Lung (tissue), 12 donors: ENCODE measurements around the gene GPR34. TPM values are rescaled to one million over a fixed set of nuclear protein-coding genes. Genes with fewer than 3 reads are reported as not detected.

Source experiments
- ATAC-seq: fragments of 200-7000 bp; cut with Tn5 transposase; one replicate; pipeline ENCODE4 v1.9.1; 2020; ENCODE audit warnings: moderate number of reproducible peaks; ENCODE audit not compliant: insufficient read depth, low FRiP score
- DNase-seq, 3 donors: peaks; one replicate each; pipeline ENCODE4 v3.0.0-alpha.2; 2013 to 2017
- H3K27ac ChIP-seq, 2 donors: one replicate each; pipeline ENCODE4 v1.5.1; 2013; ENCODE audit warnings: mild to moderate bottlenecking in 2 of 2, moderate library complexity in 2 of 2, control low read depth in 1 of 2, inconsistent platforms in 1 of 2, low read depth in 1 of 2, low read length in 1 of 2
- H3K27me3 ChIP-seq, 3 donors: one replicate each; pipeline ENCODE4 v1.5.1; 2013; ENCODE audit warnings: low read length in 2 of 3; ENCODE audit not compliant: control insufficient read depth in 3 of 3, insufficient read depth in 3 of 3
- H3K36me3 ChIP-seq, 4 donors: one replicate each; pipeline ENCODE4 v1.5.1; 2013; ENCODE audit warnings: low read length in 4 of 4, mild to moderate bottlenecking in 1 of 4, moderate library complexity in 1 of 4; ENCODE audit not compliant: control insufficient read depth in 4 of 4, insufficient read depth in 4 of 4
- H3K4me1 ChIP-seq, 5 donors: one replicate each; pipeline ENCODE4 v1.5.1; 2013; ENCODE audit warnings: low read length in 5 of 5, mild to moderate bottlenecking in 2 of 5, moderate library complexity in 1 of 5; ENCODE audit not compliant: control insufficient read depth in 5 of 5, insufficient read depth in 5 of 5
- H3K4me3 ChIP-seq: one replicate; pipeline ENCODE4 v1.5.1; 2013; ENCODE audit warnings: mild to moderate bottlenecking, control low read depth, moderate library complexity
- H3K9ac ChIP-seq, 2 donors: one replicate each; pipeline ENCODE4 v1.5.1; 2013; ENCODE audit warnings: low read length in 2 of 2, control low read depth in 1 of 2; ENCODE audit not compliant: insufficient read depth in 1 of 2
- H3K9me3 ChIP-seq, 4 donors: one replicate each; pipeline ENCODE4 v1.5.1; 2013; ENCODE audit warnings: low read length in 3 of 4, mild to moderate bottlenecking in 1 of 4, moderate library complexity in 1 of 4; ENCODE audit not compliant: control insufficient read depth in 4 of 4, insufficient read depth in 3 of 4
- WGBS, 2 donors: extraction: QIAGEN DNeasy Blood & Tissue Kit; methylation state at CpG; one replicate each; pipeline ENCODE4 v1.1.7; 2013; 5-methylcytosine and 5-hydroxymethylcytosine counted together
- polyA plus RNA-seq, 2 donors: library from polyadenylated mRNA; stranded (reverse); fragments of 200-250 nt; gene quantifications; one replicate each; pipeline ENCODE4 v1.2.1, GENCODE V29; 2013
- total RNA-seq, 2 donors: library from RNA; depleted of rRNA in 1 of 2; stranded (reverse); fragments of >200 nt in 1 of 2; gene quantifications; one replicate each; pipeline ENCODE4 v1.2.1, GENCODE V29; 2014 to 2021
- TF ChIP-seq, protein P1 (sequence below): IDR thresholded peaks from 2 replicates; pipeline ENCODE4 v1.5.1; 2012; ENCODE audit warnings: mild to moderate bottlenecking; ENCODE audit errors: control extremely low read depth, extremely low read depth
- donor health status: control.
- donor health status: control.
- donor health status: Bipolar disorder and iron deficiency.
- donor health status: healthy.
- donor health status: DM: yes; HTN: yes; CAD: no.

The GPR34 gene
- total and polyA plus RNA-seq, 4 donors: 4.3 to 9.8 (median 5.3) TPM

DNA sequence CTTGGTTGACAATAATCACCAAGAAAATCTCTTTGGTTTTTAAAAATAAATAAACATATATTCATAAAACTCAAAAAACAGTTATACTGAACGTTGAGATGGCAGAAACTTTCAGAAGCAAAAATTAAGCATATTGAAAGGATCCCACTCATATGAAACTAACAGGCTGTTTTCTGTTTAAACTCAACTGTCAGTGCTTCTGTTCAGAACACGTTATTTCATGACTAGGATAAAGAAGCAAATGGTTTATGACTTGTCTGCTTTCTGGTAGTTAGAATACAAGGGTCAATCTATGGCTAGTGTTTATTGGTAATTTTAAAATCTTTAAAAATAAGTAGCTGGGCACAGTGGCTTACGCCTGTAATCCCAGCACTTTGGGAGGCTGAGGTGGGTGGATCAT lies 39.4 kb downstream of the GPR34 start:
- DNase-seq: no peak
- H3K27ac ChIP-seq: no peak overlapping the region
- no peak overlapping the region for H3K4me3 ChIP-seq
- peaks cover 0 to 2% (median 0%) of the 10 kb centered on the region in 5 donors for H3K4me1 ChIP-seq
- 72 to 96% methylated on average over 3 of the region's 3 CpGs for WGBS, 2 donors
- H3K27me3 ChIP-seq: peaks cover 0 to 17% (median 13%) of the 10 kb centered on the region in 3 donors
- no peak overlapping the region for H3K9ac ChIP-seq
- H3K9me3 ChIP-seq: no peaks in the 10 kb centered on the region
- TF ChIP-seq, protein P1, sequence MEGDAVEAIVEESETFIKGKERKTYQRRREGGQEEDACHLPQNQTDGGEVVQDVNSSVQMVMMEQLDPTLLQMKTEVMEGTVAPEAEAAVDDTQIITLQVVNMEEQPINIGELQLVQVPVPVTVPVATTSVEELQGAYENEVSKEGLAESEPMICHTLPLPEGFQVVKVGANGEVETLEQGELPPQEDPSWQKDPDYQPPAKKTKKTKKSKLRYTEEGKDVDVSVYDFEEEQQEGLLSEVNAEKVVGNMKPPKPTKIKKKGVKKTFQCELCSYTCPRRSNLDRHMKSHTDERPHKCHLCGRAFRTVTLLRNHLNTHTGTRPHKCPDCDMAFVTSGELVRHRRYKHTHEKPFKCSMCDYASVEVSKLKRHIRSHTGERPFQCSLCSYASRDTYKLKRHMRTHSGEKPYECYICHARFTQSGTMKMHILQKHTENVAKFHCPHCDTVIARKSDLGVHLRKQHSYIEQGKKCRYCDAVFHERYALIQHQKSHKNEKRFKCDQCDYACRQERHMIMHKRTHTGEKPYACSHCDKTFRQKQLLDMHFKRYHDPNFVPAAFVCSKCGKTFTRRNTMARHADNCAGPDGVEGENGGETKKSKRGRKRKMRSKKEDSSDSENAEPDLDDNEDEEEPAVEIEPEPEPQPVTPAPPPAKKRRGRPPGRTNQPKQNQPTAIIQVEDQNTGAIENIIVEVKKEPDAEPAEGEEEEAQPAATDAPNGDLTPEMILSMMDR: no peak
- no peak for ATAC-seq
- no peaks in the 10 kb centered on the region for H3K36me3 ChIP-seq

DNA sequence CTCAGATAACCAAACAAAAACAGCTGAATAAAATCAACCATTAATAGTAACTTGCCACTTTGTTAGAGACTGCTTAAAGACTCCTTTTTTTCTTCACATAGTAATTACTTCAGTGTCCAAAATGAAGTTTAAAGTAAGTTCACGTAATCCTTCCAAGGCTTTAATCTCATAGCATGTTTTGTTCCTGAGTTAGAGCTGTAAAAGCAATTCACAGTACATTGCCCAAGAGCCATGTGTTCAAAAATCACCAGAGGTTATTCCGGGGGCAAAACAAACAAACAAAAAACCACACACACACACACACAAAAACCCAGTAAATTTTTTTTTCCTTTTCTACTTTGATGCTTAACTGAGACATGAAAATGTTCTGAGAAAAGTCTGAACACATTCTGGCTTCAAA lies 41.3 kb downstream of the GPR34 start:
- TF ChIP-seq, protein P1: no peak
- Histone ChIP-seq H3K9me3 (no peaks in the 10 kb centered on the region), H3K4me3 (no peak overlapping the region), H3K27me3 (peaks cover 0 to 19% (median 18%) of the 10 kb centered on the region in 3 donors), H3K4me1 (peaks cover 0 to 2% (median 0%) of the 10 kb centered on the region in 5 donors), H3K27ac (no peak overlapping the region), H3K9ac (no peak overlapping the region), H3K36me3 (no peaks in the 10 kb centered on the region)
- 73 to 89% methylated on average over 2 of the region's 2 CpGs for WGBS, 2 donors
- no peak for ATAC-seq
- DNase-seq: peak in 2 of 3 donors; percentile 51 to 61

DNA sequence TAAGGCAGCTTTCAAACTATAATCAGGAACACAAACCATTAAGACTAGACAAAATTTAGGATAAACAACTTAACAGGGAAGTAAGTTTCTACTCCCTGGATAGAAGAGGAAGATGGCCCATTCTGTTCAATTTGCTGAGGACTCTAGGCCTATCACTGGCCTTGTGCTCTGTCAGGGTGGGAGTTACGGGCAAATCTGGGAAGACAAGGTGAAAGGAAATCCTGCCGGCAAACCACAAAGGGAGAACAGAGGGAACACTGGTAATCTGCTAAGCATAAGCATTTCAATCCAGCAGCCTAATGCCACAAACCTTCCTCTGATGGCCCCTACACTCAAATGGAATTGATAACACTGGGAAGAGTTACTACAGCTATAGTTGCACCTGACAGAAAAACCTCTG lies 43.5 kb downstream of the GPR34 start:
- no peak for DNase-seq
- Histone ChIP-seq H3K9ac (no peak overlapping the region), H3K4me1 (peaks cover 0 to 2% (median 0%) of the 10 kb centered on the region in 5 donors), H3K9me3 (peaks cover 0 to 2% (median 0%) of the 10 kb centered on the region in 4 donors), H3K4me3 (no peak overlapping the region), H3K36me3 (no peaks in the 10 kb centered on the region), H3K27me3 (peaks cover 0 to 32% (median 12%) of the 10 kb centered on the region in 3 donors), H3K27ac (no peak overlapping the region)
- ATAC-seq: no peak
- TF ChIP-seq, protein P1: no peak
- WGBS, 2 donors: 74 to 76% methylated on average over 2 of the region's 2 CpGs

DNA sequence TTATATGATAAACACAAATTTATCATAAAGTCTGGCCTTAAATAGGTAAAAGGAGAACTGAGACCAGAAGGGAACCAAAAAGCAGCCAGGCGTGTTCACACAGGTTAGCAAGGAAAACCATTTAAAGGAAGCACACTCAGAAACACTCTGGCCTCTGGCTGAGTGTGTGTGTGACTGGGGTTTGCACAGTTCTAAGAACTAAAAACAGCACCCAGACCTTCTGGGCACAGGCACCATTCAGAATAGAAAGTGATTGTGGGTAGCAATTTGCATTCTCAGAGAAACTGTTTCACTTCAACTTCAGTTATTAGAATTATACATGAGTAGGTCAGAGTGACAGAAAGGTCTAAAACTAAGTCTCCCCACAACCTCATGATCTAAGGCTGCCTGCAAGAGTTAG lies 45.2 kb downstream of the GPR34 start:
- Histone ChIP-seq H3K36me3 (no peaks in the 10 kb centered on the region), H3K27me3 (peaks cover 0 to 38% (median 10%) of the 10 kb centered on the region in 3 donors), H3K9ac (no peak overlapping the region), H3K4me3 (no peak overlapping the region), H3K9me3 (peaks cover 0 to 2% (median 0%) of the 10 kb centered on the region in 4 donors), H3K27ac (no peak overlapping the region), H3K4me1 (peaks cover 0 to 2% (median 0%) of the 10 kb centered on the region in 5 donors)
- TF ChIP-seq, protein P1: no peak
- DNase-seq (no peak), ATAC-seq (no peak)
- WGBS, 2 donors: 47 to 55% methylated on average over 1 of the region's 1 CpG
